Stimulated activated CD4-positive, alpha-beta T cell treated with anti-CD3 and anti-CD28 coated beads, Interleukin-12 subunit alpha, Interleukin-12 subunit beta, amount 100 ng/mL, for 24 hours (primary cell): Measurements from ENCODE around the gene TTLL11.

Source experiments
- DNase-seq, 2 experiments: peaks; one replicate each; pipeline ENCODE4 v3.0.0-alpha.2; 2020; ENCODE audit warnings: low read depth in 2 of 2

Gene TTLL11

DNA sequence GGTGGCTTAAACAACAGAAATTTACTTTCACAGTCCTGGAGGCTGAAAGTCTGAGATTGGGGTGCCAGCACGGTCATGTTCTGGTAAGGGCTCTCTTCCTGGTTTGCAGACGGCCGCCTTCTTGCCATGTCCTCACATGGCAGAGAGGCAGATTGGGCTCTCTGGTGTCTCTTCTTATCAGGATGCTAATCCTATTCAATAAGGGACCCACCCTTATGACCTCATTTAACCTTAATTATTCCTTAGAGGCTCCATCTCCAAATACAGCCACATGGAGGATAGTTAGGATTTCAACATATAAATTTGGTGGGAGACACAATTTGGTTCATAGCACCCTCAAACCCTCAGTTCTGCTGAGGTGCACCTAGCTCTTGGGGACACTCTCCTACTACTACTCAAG is 261.2 kb downstream of the TTLL11 start:
- DNase-seq: no peak

DNA sequence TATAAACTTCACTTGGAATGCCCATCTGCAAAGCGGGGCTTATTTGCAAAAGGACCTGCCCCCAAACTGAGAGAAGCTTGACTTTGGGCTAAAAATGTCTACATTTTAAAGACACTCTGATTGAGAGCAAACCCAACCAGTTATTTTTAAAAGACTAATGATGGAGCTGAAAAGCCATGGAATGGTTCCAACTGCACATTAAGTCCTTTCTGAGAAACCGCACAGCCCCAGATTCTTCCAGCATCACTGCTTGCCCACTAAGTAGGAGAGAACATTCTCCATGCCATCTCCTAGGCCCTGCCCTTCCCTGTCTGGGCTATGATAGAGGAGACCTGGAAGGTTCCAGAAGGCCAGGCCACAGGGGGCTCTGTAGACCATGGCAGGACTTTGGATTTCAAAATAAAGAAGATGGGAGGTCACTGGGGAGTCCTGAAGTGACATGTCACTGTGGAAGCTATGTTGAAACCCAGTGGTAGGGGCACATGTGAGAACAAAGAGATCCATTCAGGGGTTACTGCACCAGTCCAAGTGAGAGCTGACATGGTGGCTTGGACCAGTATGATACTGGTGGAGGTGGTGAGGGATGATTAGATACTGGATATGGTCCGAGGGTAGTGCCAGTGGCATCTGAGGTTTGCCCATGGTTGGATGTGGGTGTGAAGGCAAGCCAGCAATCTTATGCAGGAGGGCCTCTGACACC is 262.5 kb downstream of the TTLL11 start:
- DNase-seq: no peak

DNA sequence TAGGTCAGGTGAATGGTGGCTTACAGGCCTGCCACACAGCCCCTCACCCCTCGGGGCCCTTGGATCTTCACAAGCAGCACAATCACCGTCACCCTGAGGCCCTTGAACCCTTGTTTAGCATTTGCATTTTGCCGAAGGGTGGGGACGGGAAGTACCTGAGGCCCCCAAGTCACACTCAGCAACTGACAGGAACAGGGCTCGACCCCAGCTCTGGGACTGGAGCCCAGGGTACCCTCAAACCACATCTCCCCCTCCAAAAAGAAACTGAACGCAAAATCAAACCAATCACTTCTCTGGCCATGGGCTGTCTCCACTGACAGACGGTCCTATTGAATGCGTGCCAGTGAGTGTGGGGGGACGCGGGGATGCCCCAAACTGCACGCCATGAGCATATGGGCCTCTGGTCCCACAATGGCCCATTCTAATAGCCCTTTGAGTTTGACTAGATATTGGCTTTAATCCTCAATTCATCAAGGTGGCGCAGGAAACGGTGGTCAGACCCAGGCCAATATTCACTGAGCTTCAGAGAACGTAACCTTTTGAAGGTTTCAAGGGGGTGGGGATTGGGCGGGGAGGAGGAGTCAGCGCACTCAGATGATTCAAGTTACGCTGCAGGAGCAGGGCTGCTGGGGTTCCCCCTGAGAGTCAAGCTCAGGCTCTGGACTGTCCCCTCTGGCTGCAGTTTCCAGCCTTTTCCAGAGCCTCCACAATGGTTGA is 265.7 kb downstream of the TTLL11 start:
- DNase-seq: no peak

DNA sequence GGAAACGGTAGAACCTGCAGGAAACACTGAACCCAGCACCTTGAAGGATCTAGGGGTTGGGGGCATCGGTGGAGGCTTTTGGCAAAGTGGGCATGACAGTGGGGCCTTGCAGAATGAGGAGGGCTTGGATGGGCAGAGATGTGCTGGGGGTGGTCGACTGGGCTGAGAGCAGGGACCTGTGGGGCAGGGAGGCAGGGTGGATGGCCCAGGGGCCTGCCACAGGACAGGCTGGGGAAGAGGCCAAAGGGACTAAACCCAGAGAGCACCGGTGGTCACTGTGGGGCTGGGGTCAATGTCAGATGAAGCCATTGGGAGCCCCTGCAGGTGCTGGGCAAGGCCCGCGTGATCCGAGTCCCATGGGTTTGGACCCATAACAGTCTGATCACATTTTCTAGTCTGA is 266.4 kb downstream of the TTLL11 start:
- DNase-seq: no peak

DNA sequence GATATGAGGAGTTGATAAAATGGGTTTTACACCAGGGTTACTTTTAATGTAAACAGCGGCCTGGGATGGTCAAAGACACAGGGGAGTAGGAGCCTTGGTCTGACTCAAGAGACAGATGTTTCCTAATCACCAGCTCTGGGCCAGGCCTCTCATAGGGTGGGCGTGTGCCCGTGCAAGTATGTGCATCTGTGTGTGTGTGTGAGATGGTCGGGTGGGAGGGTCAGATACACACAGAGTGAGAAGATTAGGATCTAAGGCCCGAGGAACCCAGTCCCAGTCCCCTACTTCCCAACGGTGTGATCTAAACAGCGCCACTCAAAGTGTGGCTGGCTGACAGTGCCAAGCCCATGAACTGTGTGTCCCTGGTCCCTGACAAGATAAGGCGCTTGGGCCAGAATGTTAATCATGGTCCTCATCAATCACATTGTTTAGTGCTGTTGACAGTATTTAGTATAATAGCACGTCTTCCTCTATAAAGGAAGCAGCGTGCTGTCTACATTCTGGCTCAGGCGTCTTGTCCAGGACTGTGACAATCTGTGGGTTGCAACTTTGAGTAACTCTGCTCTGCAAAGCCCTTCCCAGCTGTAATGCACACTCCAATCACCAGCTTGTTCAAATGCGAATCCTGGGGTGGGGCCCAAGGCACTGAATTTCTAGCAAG is 267.9 kb downstream of the TTLL11 start:
- no peak for DNase-seq

DNA sequence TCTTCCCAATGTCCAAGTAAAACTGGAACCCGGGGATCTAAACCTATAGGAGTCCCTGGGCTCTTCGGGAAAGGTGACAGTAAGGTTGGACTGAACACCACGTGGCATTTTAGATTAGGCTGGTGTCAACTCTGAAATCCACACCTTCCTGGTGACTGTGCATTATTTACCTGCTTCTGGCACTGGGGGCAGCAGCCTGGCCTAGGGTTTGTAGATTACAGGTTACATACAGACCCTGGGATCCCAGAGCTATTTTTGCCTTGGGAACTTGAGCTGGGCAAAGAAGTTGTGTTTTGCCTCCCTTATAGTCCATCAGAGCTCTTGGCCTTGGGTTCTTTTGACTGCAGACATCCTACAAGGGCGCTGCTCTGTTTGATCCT is 268.5 kb downstream of the TTLL11 start:
- DNase-seq: no peak

DNA sequence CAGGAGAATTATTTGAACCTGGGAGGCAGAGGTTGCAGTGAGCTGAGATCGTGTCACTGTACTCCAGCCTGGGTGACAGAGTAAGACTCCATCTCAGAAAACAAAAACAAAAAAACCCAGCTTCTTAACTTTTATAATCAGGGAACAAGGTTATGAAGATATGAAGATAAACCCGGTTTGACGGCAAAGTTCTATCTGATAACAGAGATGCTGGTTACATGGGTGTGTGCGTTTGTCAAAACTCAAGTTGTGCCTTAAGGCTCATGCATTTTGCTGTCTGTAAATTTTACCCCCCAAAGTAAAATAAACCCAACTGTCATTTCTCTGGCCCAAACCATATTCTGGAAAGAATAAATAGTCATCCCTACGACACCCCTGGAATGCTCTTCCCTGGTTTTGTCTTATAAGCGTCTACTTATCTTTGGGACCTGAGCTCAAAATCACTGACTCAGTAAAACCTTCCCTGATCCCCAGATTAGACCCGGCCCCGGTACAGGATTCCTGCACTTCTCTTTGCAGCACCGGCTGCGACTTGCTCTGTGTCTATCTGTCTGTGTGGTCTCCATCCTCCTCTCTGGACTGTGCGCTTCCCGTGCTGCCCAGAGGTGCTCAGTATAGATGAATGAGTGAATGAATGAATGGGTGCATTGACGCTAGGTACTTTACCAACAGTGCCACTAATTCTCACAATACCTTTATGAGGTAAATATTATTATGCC is 269.5 kb downstream of the TTLL11 start:
- DNase-seq: no peak

DNA sequence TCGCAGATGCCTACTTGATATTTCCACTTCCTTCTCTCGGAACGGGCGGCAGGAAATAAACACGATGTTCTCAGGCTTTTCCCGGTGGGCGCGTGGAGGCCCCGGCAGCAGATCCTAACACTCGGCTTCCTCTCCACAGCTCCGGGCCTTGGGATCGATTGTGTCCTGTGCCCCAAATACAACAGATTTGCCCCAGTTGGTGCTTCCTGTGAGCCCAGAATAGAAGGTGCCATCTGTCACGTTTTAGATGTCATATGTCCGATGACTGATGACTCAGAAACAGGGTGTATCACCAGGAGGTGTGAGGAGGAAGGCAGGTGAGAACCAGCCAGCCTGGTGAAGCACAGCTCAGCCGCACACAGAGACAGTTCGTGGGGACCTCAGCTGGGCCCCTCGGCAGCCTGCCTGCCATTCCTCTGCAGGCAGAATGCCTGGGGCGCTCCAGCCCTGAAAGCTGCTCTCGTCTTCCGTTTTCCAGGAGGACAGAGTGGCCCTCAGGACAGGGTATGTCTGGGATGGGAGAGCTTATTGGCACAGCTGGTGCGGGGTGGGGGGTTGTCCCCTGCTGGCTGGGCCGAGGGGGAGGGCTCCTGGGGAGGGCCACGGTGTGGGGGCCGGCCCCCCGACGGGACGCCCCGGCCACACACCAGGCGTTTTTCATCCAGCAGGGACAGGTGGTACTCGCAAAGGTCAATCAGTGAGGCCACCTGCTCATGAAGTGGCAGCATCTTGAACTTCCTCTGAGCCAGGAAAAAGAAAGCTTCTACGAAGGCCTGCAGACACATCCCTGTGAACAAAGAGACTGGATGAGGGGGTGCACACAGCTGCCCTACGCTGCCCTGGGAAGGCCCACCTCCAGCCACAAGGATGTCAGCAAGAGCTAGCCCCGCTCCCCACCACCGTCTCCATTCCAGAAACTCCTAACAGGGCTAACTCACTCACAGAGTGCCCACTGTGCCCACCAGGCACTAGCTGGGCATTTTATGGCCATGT is 270.7 kb downstream of the TTLL11 start:
- DNase-seq: no peak

DNA sequence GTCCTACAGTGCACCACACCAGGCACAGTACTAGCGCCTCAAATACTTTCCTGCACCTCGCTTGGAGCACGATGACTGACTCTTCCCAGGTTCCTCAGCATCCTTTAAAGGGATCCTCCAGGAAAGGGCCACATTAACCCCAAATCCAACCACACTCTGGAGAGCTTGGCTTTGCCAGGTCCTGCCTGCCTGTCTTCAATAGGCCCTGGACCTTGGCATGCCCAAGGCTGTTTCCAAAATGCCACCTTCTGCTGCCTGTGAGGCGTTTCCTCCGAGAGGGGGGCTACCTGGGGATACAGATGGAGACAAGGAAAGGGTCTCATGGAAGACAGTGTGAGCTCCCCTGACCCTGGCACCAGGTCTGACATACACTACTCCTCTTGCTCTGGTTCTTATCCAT is 271.8 kb downstream of the TTLL11 start:
- no peak for DNase-seq

DNA sequence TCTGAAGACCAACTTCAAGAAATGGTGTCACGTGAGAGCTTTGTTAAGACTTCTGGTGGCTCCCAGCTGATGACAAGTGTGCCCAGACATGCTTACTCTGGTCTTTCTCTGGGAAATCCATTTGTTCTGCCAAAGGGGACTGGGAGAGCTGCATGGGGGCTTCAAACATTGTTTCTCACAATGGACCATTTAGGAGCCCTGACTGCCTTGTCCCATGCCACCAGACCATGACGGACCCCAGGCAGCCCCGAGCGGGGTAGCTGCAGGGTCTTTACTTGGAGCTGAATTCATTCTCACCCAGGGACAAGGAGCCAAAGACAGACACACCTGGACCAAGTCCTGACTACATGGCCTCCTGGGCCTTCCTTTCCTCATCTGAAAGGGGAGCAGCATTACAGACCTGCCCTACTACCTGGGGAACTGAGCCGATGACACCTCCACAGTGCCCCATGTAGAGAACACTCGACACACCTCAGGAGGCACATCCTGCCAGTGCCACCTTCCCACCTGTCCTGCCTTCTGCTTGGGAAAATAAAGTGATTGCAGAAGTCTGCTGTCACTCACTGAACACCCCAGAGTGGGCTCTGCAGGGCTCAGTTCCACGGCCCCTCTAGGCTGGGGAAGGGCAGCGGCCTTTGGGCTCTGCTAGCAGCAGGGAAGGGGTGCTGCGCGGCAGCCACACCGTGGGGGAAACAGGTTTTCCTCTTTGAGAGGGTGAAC is 272.7 kb downstream of the TTLL11 start:
- no peak for DNase-seq

DNA sequence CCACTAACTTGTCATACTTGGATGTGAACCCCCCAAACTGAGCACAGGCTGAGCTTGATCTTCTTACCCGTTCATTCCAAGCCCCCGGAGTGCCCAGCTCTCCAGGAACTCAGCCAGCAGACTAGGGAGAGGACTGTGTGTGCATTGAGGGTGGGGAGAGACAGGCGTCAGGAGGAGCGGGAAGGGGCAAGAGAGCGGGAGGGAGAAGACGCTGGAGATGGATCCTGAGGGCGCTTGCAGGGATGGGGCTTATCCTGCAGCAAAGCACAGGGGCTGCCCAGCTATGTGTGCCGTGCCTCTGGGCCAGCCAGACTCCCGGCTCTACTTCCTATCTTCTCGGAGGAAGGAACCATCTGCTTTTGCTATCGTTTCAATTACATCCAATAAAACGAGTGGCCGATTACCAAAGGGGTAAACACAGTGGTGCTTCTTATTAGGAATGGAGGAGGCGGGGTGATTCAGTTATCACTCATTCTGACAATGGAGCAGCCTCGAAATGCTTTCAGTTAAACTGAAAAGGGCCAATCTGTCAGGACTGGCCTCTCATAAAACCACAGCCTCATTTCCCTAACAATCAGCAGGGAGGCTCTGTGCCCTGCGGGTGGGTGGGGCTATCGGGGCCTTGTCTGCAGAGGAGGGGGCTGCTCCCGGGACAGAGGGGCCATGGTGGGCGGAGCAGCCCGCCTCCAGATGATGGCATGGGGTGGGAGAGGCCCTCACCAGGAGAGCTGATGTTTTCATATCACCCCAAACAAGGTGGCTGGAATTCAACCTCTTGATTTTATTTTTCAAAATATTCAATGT is 273.5 kb downstream of the TTLL11 start:
- DNase-seq: no peak

DNA sequence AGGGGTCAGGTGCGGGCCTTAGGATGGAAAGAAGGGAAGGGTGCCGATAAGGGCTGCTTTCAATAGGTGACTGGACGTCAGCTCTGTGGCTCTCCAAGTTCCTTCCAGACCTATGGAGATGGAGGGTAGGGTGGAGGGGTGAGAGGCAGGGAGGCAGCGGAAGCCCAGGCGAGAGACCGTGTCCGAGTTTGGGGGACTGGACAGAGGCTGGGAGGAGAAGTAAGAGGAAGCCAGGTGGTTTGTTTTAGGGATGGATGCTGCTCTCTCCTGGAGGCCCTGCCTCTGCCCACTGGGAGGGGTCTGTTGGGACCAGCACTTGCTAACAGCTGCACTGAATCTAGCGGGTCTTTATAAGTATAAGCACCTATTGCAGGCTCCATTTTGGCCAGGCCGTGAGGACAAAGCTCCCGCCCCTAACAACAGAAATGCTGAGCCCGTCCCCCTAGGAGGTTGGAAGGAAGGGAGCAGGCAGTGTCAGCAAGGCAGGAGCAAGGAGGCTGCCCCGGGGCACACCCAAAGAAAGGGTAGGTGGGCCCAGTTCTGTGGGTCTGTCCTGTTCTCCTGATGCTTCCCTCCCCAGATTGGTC is 274.2 kb downstream of the TTLL11 start:
- no peak for DNase-seq

DNA sequence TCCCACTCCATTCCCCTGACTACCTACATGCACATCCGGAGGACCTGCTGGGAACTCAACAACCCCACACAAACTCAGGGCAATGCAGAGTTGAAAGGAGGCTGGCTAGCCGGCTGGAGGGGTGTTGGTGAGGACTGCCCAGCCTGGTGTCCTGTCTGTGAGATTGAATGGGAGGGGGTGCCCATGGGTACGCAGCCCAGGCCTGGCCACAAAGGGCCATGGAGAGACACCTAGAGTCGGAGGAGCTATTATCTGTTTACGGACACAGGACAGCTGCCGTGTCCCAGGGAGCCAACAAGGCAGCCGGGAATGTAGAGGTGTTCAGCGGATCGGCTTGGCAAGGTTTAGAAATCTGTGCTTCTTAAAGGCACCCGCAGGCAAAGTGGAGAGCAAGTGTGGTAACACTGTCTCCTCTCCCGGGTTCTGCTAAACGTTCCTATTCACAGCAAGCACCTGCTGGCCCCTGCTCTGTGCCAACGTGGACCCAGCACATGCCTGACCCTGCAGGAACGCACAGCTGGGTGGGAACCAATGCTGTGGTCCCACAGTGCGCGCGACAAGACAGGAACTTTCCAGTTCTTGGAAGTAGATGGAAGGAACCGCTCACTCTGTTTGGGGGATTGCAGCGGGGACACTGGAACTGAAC is 275.0 kb downstream of the TTLL11 start:
- no peak for DNase-seq

DNA sequence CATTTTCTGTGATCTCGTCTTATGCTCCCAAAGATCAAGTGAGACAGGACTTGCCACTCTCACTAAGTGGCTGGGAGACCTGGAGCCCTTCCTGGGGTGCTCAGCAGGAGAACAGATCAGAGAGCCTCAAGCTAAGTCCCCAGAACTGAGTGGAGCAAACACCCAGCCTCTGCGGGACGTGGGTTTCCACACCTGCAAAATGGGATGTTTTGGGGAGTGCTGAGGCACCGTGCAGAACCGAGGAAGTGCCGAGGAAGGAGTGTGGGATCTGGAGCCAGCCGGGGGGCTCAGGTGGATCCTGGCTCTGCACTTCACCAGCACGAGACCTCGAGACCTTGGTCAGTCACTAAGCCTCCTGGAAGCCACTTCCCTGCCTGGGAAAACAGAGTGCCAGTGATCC is 275.6 kb downstream of the TTLL11 start:
- DNase-seq: no peak

DNA sequence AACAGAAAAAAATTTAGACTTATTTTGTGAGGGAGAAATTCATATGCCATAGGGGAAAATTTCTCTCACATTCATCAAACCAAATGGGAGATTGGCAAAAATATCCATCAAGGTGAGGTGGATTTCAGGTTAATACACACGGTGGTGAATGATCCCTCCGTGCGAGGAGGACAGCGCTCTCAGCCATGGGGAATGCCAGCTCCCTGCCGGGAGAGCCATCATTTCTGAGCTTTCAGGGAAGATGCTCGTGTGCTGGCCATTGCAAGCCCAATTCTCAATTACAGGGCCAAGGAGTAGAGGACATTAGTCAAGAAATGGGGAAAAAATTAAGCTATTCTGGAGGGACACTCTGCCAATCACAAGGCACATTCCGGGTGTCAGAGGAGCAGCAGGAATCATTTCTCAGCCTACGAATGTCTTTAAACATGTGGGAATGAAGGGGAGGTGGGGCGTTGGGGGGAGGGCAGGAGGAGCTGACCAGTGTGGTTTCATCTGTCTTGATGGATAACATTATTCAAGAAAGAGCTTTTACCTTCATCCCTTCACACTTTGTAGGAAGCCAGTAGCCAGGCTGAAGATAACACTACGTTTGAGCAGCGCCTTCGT is 276.2 kb downstream of the TTLL11 start:
- no peak for DNase-seq

DNA sequence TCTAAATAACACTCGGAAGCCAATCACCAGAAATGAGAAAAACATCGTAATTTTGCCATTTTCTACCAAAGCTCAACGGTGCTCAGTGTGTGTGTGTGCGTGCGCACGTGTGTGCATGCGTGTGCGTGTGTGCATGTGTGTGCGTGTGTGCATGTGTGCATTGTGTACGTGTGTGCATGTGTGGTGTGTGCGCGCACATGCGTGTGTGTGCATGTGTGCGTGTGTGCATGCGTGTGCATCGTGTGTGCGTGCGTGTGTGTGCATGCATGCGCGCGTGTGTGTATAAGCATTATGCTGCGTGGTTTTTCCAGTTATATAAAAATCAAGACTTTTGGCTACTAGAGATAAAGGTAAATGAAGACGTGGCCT is 276.7 kb downstream of the TTLL11 start:
- DNase-seq: no peak

DNA sequence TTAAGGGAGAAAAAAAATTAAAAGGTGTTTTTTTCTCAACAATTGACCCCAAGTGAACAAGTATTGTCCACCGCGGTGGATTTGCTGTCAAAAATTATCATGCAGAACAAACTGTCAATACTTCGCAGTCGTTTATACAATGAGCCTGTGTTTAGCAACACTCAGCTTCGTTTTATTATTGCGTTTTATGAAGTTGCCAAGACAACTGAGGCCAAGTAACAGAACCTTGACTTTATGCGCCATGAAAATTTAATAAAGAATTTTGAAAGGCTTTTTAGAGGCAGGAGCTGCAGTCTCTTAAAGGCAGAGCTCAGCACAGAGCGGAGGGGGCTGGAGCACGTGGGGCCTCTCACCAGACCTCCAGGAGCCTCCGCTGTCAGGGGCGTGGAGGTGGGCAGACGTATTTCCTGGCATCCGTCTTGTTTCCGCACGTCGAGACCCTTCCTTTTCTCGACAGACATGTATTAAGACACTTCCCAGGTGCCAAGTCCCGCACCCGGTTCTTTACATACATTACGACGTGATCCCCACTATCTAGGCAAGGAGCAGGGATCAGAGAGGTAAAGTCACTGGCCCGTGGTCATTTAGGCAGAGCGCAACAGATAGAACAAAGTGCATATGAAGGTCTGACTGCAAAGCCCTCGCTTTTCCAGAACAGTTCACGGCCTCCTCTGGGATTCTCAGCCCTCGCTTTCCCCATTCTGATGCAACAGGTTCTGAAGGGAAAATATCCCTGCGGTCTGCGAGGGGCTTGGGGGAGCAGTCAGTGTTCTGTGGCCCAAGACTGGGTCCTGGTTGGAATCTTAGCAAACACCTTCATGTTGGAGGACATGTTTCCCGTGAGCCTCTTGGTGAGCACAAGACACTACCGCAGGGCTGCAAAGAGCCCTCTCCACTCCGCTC is 277.3 kb downstream of the TTLL11 start:
- no peak for DNase-seq
